Endometrial microvascular endothelial cells (primary cell): ENCODE results near the gene CARS2. TPM values are rescaled to one million over a fixed set of nuclear protein-coding genes. Genes with fewer than 3 reads are reported as not detected.
"Not testable (repeated sequence)": the region's sequence is repeated elsewhere in the genome, so short reads cannot be mapped to it uniquely, and the experiment has no call there.

Source experiments
- in situ Hi-C: cut with HindIII; loops from 2 replicates; pipeline ENCODE4 v1.10.0; 2017; ENCODE audit warnings: low sequenced_read_pairs, low pct_unique_long_range_greater_than_20kb; ENCODE audit errors: inconsistent ontology term
- total RNA-seq: library from RNA; depleted of rRNA; stranded (reverse); fragments of >200 nt; gene quantifications from one replicate; pipeline ENCODE4 v1.2.3, GENCODE V29; 2015; ENCODE audit errors: inconsistent ontology term

CARS2 gene
- total RNA-seq, 1 donor from 2014 or later: 37.7 TPM

DNA sequence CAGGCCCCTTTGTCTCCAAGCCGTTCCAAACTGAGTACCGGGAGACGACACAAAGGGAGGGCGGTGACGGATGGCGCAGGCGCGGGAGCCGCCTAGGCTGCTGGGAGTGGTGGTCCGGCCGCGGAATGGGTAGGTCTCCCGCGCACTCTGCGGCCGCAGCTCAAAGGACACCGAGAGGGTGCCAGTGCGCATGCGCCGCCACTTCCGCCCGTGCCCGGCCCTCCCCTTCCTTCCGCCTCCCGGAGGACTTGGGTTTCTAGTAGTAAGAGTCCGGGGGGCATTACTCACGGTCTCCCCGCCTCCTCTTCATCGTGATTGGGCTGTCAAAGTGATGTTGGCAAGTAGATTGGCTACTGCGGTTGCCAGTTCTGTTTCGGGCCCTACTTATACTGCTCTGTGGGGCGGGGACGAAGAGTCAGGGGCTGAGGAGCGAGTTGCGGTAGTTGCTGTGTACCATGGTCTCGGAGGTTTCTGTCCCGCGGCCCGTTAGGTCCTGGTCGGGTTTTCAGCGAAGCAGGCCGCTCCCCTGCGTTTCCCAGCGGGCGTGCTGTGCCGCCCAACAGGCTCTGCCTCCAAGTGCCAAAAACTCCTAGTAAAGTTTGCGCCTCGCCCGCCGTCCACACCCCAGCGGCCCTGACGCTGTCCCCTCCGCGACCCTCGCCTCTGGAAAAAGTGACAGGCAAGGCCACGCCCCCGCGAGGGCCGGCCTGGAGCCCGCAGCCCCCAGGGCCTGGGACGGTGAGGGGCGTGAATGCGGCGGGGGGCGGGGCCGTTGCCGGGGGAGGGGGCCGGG, 7.1 kb upstream of the CARS2 start:
- in situ Hi-C loops: no loop called here

DNA sequence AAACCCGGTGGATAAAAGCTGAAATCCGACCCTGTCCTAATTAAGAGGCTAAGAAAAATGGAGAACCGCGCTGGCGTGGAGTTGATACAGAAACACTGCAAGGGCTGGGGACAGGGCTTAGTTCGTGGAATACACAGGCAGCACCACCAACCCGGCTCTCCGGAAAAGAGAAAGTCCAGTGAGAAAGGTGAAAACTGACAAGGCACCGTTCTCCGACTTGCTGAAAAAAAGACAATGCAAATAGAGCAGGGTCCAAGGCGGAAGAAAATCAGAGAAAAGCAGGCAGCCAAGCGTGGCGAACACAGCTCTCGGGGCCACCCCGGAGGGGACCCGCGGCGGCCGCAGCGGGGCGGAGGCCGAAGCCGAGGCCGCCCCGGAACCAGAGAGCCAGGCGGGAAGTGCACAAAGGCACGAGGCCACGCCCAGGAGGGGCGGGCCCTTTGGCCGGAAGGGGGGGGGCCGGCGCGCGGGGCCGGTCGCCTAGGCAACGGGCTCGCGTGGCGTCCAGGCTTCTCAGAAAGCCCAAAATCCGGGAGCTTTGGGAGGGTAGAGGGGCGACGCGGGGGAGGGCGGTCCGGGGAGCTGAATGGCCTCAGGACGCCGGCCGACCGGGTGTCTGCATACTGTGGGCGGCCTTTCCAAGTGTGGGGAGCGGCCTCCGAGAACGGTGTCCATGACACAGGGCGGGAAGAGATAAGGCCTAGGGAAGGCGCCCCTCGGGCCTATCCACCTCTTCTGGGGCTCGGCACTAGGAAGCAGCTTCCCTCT, 6.3 kb upstream of the CARS2 start:
- in situ Hi-C loops: no loop called here

DNA sequence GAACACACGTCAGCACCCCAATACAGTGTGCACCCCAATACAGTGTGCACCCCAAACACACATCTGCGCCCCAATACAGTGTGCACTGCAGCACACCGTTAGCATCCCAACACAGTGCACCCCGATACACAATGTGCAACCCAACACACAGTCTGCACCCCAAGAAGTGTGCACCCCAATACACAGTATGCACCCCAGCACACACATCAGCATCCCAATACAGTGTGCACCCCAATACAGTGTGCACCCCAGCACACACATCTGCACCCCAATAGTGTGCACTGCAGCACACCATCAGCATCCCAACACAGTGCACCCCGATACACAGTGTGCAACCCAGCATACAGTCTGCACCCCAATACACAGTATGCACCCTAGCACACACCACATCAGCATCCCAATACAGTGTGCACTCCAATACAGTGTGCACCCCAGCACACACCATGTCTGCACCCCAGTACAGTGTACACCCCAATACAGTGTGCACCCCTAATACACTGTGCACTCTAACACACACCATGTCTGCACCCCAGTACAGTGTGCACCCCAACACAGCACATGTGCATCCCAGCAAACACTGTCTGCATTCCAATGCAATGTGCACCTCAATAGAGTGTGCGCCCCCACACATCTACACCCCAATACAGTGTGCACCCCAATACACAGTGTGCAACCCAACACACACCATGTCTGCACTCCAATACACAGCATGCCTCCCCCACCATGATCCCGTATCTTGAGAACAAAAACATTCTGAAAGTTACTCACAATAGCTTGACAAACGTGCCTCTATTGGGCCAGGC, 855 bp upstream of the CARS2 start:
- in situ Hi-C loops: no loop called here

DNA sequence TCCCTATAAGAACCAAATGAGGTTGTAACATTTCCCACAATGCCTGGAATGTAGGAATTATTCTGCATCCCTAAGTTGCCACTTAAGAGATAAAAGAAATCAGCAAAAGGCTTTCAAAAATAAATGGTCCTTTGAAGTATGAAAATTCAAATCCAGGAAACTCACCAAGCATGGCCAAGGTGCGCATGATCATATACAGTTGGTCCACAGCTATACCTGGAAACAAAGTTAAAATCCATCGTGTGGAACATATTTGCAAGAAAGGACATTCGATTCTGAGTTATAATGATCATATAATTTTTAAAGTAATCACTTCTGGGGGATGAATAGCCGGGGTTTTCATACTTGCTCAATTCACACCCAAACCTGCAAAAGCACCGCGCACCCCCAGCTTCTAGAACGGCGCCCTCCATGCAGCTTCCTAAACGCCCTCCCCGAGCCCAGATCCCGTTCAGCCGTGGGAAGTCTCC, 525 bp downstream of the CARS2 start:
- in situ Hi-C loops: no loop called here

DNA sequence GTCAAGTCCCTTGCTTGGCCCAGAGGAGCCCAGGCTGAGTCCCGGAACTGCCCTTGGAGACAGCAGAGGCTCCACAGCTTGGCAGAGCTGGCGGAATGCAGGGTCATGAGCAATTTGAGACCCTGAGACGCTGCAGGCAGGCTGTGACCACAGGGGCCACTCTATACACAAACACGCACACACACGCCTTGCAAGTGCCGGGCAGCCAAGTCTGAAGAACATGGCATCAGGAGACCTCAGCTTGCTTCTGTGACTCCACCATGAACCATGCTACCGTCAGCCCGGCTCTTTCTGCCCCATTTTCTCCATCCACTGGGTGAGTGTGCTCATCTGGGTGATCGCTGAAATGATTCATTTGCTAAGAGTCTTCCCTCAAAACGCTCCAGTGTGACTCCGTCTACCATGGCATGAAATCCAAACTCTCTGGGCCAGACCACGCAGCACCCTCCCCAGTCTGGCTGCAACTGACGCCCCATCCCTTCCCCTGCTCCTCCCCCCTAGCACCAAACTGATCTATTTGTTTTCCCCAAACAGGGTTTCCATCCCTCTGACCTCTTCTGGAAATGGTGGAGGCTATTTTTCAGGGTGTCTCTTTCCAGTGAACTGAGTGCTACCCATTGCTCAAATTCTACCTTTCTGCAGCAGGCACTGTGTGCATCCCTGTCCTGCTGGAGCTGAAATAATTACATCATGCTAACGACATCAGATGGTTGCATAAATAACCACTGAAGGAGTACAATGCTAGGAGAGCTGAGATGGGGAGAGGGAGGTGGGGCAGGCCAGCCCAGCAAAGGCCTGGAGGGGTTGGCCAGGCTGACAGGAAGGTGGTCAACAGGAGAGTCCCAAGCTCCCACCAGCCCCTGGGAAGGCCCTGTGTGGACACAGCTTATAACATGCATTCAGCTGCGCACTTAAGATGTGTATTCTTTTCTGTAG, 3.1 kb downstream of the CARS2 start:
- in situ Hi-C loops: no loop called here

DNA sequence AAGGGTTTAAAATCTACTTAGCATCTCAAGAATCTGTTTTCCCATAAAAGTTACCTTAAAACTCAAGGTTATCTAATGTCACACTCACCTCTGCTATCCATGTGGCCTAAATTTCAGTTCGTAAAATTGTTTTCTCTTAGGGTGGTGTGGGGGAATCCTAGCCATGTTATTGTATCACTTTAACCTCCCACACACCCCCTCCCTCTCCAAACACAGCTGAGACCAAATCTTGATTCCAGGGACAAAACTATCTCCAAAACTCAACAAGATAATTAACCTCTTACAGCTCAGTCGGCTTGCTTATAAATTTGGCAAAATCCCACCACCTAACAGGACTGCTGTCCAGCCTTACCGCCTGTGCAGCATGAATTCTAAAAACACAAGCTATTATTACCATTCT, 3.8 kb downstream of the CARS2 start:
- in situ Hi-C loops: no loop called here

DNA sequence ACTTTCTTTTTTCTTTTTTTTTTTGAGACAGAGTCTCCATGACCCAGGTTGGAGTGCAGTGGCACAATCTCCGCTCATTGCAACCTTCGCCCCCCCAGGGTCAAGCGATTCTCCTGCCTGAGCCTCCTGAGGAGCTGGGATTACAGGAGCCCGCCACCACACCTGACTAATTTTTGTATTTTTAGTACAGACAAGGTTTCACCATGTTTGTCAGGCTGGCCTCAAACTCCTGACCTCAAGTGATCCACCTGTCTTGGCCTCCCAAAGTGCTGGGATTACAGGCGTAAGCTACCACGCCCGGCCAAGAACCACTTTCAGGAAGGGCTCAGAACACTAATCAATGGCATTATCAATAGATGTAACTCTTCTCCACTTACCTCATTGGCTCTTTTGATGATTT, 4.9 kb downstream of the CARS2 start:
- in situ Hi-C loops: not testable (repeated sequence)

DNA sequence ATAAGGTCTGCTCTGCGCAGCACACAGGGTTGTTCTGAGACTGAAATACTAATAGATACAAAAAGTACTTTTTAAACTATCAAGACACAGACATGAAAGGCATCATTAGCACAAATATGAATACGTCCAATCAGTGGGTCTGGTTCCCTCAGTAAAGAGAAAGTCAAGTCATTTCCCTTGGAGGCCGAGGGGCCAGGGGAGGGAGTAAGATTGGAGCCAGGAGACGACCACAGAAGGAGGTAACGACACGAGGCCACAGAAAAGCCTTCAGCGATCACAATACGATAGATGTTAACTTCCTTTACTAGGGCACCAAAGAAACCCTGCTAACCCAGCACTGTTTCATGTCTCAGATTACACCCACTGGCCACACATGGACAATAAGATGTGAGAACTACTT, 5.3 kb downstream of the CARS2 start:
- in situ Hi-C loops: no loop called here

DNA sequence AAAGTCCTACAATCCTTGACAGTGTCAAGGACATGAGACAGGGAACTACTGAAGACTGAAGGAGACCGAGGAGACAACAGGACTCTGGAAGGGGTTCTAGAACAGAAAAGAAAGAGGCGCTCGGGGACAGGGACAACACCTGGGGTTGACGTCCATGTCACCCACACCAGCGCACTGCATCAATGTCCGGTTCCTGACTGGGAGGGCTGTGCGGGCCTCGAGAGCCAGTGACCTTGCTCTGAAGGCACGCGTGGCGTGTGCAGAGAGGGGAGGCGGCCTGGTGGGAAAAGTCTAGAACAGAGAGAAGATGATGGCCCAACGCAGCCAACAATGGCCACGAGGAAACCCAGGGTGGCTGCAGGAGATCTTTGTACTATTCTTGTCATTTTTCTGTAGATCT, 5.7 kb downstream of the CARS2 start:
- in situ Hi-C loops: no loop called here

DNA sequence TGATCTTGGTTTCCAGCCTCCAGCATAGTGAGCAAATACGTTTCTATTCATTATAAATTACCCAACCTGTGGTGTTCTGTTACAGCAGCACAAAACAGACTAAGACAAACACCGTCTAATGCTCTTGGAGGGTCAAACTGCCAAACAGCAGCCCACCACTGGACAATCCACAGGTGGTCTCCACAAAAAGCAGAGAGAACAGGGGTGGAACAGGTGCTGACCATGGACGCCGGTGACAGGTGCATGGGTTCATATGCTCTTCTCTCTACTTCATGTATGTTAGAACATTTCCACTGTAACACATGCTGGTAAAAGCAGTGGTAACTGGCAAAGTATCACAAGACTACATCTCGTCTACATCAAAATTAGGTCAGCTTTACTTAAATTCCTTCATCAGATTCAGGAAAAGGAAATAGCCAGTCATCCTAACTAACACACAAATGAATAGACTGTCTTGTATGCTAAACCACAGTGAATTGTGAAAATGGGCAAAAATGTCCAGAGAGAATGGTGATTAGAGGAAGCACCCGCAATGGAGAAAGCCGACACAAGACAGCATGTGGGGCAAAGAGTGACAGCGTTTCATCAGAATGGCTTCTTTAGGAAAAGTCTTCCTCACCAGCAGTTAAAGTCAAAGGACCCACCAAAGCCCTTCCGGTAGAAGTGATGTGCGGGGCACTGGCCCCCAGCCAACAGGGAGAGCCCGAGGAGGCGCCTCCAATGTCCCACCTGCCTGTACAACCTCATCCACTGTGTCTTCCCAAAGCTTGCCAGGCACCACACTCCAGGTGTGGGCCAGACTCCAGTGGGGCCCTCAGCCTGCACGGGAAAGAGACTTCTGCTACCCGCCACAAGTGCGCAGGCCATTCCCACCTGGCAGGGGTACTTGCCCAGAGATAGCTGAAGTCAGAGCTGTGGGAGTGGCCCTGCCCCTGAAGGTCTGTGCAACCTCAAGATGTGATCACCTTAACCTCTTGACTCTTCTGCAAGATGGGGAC, 6.5 kb downstream of the CARS2 start:
- in situ Hi-C loops: no loop called here

DNA sequence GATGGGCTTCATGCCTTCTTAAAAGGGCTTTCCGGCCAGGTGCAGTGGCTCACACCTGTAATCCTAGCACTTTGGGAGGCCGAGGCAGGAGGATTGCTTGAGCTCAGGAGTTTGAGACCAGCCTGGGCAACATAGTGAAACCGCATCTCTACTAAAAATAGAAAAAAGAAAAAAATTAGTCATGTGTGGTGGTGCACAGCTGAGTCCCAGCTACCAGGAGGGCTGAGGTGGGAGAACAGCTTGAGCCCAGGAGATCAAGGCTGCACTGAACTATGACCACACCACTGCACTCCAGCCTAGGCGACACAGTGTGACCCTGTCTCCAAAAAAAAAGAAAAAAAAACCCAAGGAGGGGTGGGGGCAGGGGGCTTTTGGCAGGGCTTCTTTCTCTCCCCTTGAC, 7.2 kb downstream of the CARS2 start:
- in situ Hi-C loops: no loop called here

DNA sequence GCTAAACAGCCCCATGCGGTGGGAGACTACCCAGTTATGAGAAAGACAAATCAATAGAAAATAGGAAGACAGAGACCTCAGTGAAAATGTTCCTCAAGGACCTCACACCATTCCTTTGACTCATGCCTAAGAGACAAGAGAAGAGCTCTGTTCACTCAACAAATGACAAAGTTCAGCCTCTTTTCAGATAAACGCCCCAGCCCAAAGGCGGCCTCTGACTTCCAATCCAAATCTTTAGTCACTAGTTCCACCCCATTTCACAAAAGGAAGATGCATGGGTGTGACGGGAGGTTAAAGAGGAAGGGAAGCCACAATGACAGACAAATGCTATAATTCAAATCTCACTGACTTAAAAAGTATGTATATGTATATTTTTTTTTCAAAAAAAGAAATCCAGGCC, 8.1 kb downstream of the CARS2 start:
- in situ Hi-C loops: no loop called here

DNA sequence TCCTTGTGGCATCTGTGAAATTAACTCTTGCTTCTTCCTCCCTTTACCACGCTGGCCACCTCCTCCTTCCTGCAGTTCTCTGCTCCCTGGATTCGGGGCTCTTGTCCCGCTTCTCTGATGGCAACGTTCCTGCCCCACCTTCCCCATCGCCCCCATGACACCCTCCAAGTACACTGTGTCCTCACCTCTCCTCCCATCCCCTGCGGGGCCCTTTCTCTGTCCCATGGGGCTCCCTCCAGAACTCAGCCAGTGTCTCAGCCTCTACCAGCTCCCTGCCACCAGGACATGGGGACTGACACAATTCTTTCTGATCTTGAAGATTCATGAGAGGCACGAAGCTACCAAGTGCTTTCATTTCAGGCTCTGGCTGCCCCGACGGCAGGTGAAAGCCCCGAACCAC, 9.1 kb downstream of the CARS2 start:
- in situ Hi-C loops: no loop called here

DNA sequence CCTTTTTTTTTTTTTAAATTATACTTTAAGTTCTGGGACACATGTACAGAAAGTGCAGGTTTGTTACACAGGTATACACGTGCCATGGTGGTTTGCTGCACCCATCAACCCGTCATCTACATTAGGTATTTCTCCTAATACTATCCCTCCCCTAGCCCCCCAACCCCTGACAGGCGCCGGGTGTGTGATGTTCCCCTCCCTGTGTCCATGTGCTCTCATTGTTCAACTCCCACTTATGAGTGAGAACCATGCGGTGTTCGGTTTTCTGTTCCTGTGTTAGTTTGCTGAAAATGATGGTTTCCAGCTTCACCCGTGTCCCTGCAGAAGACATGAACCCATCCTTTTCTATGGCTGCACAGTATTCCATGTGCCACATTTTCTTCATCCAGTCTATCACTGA, 10.1 kb downstream of the CARS2 start:
- in situ Hi-C loops: not testable (repeated sequence)

DNA sequence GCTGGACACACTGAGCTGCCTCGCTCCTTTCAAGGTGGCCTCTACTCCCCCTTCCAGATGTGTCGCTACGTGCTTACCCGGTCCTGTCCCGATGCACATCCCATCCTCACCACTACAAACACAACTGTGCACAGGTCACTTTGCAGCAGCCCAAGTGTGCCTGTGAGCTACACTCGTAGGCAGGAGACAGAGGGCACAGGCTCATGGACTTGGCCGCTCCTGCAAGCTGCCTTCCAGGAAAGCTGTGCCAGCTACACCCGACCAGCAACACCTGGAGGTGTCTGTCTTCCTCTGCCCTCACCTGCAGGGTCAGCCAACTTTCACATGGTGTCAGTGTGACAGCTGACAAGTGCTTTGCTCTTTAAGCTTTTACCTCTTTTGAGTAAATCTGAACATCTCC, 15.4 kb downstream of the CARS2 start:
- in situ Hi-C loops: no loop called here

DNA sequence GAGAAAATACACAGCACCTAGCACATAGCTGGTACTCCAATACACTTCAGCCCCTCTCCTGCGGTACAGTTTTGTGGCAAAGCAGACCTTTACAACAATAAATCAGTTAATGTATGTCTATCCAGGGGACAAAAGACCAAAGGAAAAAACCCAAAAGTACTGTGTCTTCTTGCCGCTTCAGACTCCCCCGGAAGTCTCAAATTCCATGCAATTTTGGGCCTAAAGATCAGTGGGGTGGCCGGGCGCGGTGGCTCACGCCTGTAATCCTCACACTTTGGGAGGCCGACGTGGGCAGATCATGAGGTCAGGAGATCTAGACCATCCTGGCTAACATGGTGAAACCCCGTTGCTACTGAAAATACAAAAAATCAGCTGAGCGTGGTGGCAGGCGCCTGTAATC, 16.2 kb downstream of the CARS2 start:
- in situ Hi-C loops: no loop called here

DNA sequence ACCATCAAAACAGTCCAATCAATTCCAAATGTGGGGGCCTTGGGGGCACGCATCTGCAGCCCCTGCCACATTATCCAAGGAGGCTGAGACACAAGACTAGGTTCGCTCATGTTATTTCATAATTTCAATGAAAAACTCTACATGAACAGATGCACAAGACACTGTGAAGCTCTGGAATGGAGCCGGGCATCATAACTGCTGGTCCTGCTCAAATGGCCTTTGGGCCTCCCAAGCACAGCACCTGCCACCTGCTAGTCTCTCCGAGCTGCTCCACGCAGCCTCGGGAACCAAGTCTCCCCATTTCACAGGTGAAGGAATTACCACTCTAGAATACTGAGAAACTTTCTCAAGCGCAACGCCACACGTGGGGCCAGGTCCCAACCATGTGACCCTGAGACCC, 16.9 kb downstream of the CARS2 start:
- in situ Hi-C loops: no loop called here
